Endodermal cell (in vitro differentiated cells): Measurements from ENCODE around the gene MEGF11. TPM values are rescaled to one million over a fixed set of nuclear protein-coding genes. Genes with fewer than 3 reads are reported as not detected.

Experiments
- DNase-seq: peaks from one replicate; pipeline ENCODE4 v3.0.0-alpha.2; 2017
- H3K27ac ChIP-seq: 2 replicates; pipeline ENCODE4 v1.5.1; 2013; ENCODE audit warnings: mild to moderate bottlenecking, low read depth, low read length, moderate library complexity
- H3K27me3 ChIP-seq: 2 replicates; pipeline ENCODE4 v1.6.1; 2013; ENCODE audit warnings: mild to moderate bottlenecking, low read length, moderate library complexity; ENCODE audit not compliant: insufficient read depth, control insufficient read depth, poor library complexity, severe bottlenecking
- H3K36me3 ChIP-seq: 2 replicates; pipeline ENCODE4 v1.7.0; 2013; ENCODE audit warnings: mild to moderate bottlenecking, low read length, moderate library complexity; ENCODE audit not compliant: control insufficient read depth, insufficient read depth
- H3K4me1 ChIP-seq: one replicate; pipeline ENCODE4 v1.7.0; 2013; ENCODE audit warnings: low read length; ENCODE audit not compliant: control insufficient read depth, insufficient read depth
- H3K4me3 ChIP-seq: 2 replicates; pipeline ENCODE4 v1.5.1; 2013; ENCODE audit warnings: mild to moderate bottlenecking, low read length, moderate library complexity
- H3K9ac ChIP-seq: 2 replicates; pipeline ENCODE4 v1.6.1; 2013; ENCODE audit warnings: mild to moderate bottlenecking, low read length, moderate library complexity; ENCODE audit not compliant: poor library complexity, severe bottlenecking; ENCODE audit errors: extremely low read depth
- H3K9me3 ChIP-seq: 2 replicates; pipeline ENCODE4 v1.6.1; 2013; ENCODE audit warnings: mild to moderate bottlenecking, low read length, moderate library complexity; ENCODE audit not compliant: control insufficient read depth
- H3K27ac Mint-ChIP-seq: 2 replicates; pipeline ENCODE4 v1.8.0; 2020; ENCODE audit warnings: mixed read lengths
- H3K27me3 Mint-ChIP-seq: 2 replicates; pipeline ENCODE4 v1.8.0; 2021; ENCODE audit warnings: mild to moderate bottlenecking, mixed read lengths; ENCODE audit not compliant: insufficient read depth
- H3K36me3 Mint-ChIP-seq: 2 replicates; pipeline ENCODE4 v1.8.0; 2020; ENCODE audit warnings: low read depth, mixed read lengths
- H3K4me1 Mint-ChIP-seq: 2 replicates; pipeline ENCODE4 v1.8.0; 2020; ENCODE audit warnings: mixed read lengths
- H3K4me3 Mint-ChIP-seq: 2 replicates; pipeline ENCODE4 v1.8.0; 2020; ENCODE audit warnings: mild to moderate bottlenecking, moderate library complexity, mixed read lengths
- H3K9me3 Mint-ChIP-seq: 2 replicates; pipeline ENCODE4 v1.8.0; 2020; ENCODE audit warnings: mild to moderate bottlenecking, mixed read lengths
- CTCF ChIP-seq: fragments of 200-600 bp; sonication (generic); conservative IDR thresholded peaks from 2 replicates; pipeline ENCODE4 v1.5.0; 2021; ENCODE audit warnings: antibody characterized with exemption, mild to moderate bottlenecking
- WGBS, 2 experiments: methylation state at CpG; one replicate each; pipeline versions ENCODE4 v1.1.5 to v1.1.7; 2013; ENCODE audit warnings: missing lambda C conversion rate in 2 of 2, mixed read lengths in 1 of 2; ENCODE audit not compliant: insufficient coverage in 1 of 2, insufficient read length in 1 of 2; 5-methylcytosine and 5-hydroxymethylcytosine counted together
- total RNA-seq, 2 donors: library from RNA; stranded (reverse); fragmentation: NEBNext Ultra II Directional in 1 of 2; extraction: Animal tissue kit (Norgen Biotek cat#: 25700) in 1 of 2; gene quantifications; 2 replicates in 1 of 2; 3 replicates in 1 of 2; pipeline ENCODE4 v1.2.1, GENCODE V29; 2021

The MEGF11 gene
- total RNA-seq, 2 donors from 2014 or later = 0.73 to 1.2 TPM

GRCh38 chr15:66078196-66078928 lies 175.2 kb downstream of the MEGF11 start:
- H3K4me1 Mint-ChIP-seq = peaks cover 3% of the 10 kb centered on the region
- 82 to 93% methylated on average over 10 to 20 of the region's 20 CpGs for WGBS, 2 experiments
- Histone ChIP-seq H3K9me3 (no peaks in the 10 kb centered on the region), H3K9ac (no peak overlapping the region), H3K27ac (no peak overlapping the region), H3K27me3 (no peaks in the 10 kb centered on the region), H3K36me3 (no peaks in the 10 kb centered on the region), H3K4me3 (no peak overlapping the region), H3K4me1 (no peaks in the 10 kb centered on the region)
- H3K27ac Mint-ChIP-seq = no peak overlapping the region
- no peak overlapping the region for H3K4me3 Mint-ChIP-seq
- peak; percentile 70 for DNase-seq
- TF ChIP-seq CTCF = peak; percentile 54
- no peaks in the 10 kb centered on the region for H3K36me3 Mint-ChIP-seq
- no peaks in the 10 kb centered on the region for H3K9me3 Mint-ChIP-seq
- H3K27me3 Mint-ChIP-seq = peaks cover 12% of the 10 kb centered on the region

- Mint-ChIP-seq H3K9me3 (no peaks in the 10 kb centered on the region), H3K27ac (no peak overlapping the region), H3K4me3 (no peak overlapping the region), H3K4me1 (peaks cover 6% of the 10 kb centered on the region), H3K36me3 (no peaks in the 10 kb centered on the region), H3K27me3 (peaks cover 12% of the 10 kb centered on the region)
- WGBS, 2 experiments = 86 to 97% methylated on average over 3 to 6 of the region's 6 CpGs
- Histone ChIP-seq H3K27ac (no peak overlapping the region), H3K4me1 (no peaks in the 10 kb centered on the region), H3K4me3 (no peak overlapping the region), H3K27me3 (no peaks in the 10 kb centered on the region), H3K36me3 (no peaks in the 10 kb centered on the region), H3K9ac (no peak overlapping the region), H3K9me3 (no peaks in the 10 kb centered on the region)
- TF ChIP-seq CTCF = no peak
- no peak for DNase-seq
Observed at GRCh38 chr15:66077320-66077663, 176.3 kb downstream of the MEGF11 start.

GRCh38 chr15:66076591-66077319 lies 176.8 kb downstream of the MEGF11 start:
- peaks cover 12% of the 10 kb centered on the region for H3K27me3 Mint-ChIP-seq
- H3K4me1 Mint-ChIP-seq = peaks cover 11% of the 10 kb centered on the region
- DNase-seq = peak; percentile 27
- H3K4me3 Mint-ChIP-seq = no peak overlapping the region
- WGBS, 2 experiments = 94 to 100% methylated on average over 1 to 4 of the region's 4 CpGs
- Histone ChIP-seq H3K9me3 (no peaks in the 10 kb centered on the region), H3K4me3 (no peak overlapping the region), H3K4me1 (no peaks in the 10 kb centered on the region), H3K27me3 (no peaks in the 10 kb centered on the region), H3K36me3 (no peaks in the 10 kb centered on the region), H3K9ac (no peak overlapping the region), H3K27ac (no peak overlapping the region)
- no peaks in the 10 kb centered on the region for H3K36me3 Mint-ChIP-seq
- no peaks in the 10 kb centered on the region for H3K9me3 Mint-ChIP-seq
- no peak overlapping the region for H3K27ac Mint-ChIP-seq
- TF ChIP-seq CTCF = no peak
